ENCODE results near the gene ATG101.

GRCh38 chr12:52054231-52054832, 15.4 kb upstream of the ATG101 start:
- TF ChIP-seq CTCF (IDR thresholded peaks at IDR 0.05), result no peak
- TF ChIP-seq POLR2AphosphoS5 (IDR thresholded peaks at IDR 0.05), result no peak
- TF ChIP-seq EP300 (IDR thresholded peaks at IDR 0.05), result no peak

All from suprapubic skin (tissue), 4 donors.